ENCODE results near the gene GRWD1. TPM values are rescaled to one million over a fixed set of nuclear protein-coding genes. Genes with fewer than 3 reads are reported as not detected.

The GRWD1 gene
- total RNA-seq, 1 donor from 2014 or later, result 10.6 TPM

DNA sequence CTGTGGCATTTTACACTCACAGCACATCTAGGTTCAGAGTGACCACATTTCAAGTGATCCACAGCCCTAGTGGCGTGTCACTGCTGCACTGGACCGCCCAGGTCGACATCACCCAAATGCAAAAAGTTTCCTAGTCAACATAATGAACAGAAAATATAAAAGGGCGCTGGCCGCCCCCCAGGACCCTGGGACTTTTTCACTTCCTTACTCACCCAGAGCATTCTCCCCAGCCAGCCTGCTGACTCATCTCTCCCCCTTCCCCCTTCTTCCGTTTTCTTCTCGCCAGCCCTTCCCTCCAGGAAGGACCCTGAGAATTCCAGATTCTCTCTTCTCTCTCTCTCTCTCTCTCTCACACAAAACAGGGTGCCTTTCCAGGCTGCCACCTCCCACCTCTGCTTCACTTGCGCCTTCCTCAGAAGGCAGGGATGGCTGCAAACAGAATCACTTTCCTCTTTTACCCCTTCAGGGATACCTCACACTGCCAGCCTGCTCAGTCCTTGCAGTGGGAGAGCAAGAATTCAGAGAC, 21.0 kb upstream of the GRWD1 start:
- no peaks in the 10 kb centered on the region for H3K9me3 ChIP-seq (ENCODE audit: low read depth)
- no peak overlapping the region for H3K4me3 ChIP-seq
- TF ChIP-seq EZH2phosphoT487 (IDR thresholded peaks at IDR 0.05) (no peak), EZH2 (IDR thresholded peaks at IDR 0.05) (no peak)
- TF ChIP-seq, protein P1, sequence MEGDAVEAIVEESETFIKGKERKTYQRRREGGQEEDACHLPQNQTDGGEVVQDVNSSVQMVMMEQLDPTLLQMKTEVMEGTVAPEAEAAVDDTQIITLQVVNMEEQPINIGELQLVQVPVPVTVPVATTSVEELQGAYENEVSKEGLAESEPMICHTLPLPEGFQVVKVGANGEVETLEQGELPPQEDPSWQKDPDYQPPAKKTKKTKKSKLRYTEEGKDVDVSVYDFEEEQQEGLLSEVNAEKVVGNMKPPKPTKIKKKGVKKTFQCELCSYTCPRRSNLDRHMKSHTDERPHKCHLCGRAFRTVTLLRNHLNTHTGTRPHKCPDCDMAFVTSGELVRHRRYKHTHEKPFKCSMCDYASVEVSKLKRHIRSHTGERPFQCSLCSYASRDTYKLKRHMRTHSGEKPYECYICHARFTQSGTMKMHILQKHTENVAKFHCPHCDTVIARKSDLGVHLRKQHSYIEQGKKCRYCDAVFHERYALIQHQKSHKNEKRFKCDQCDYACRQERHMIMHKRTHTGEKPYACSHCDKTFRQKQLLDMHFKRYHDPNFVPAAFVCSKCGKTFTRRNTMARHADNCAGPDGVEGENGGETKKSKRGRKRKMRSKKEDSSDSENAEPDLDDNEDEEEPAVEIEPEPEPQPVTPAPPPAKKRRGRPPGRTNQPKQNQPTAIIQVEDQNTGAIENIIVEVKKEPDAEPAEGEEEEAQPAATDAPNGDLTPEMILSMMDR (IDR thresholded peaks at IDR 0.05), result no peak
- H3K36me3 Mint-ChIP-seq, result no peaks in the 10 kb centered on the region
- no peaks in the 10 kb centered on the region for H3F3A ChIP-seq (ENCODE audit: low read depth)
- no peak overlapping the region for H3K27ac ChIP-seq
- no peak for DNase-seq (ENCODE audit: low spot score)
- H3K36me3 ChIP-seq, result no peaks in the 10 kb centered on the region
- peaks cover 3% of the 10 kb centered on the region for H3K27me3 Mint-ChIP-seq (ENCODE audit: insufficient read depth, low read depth)
- H3K4me2 ChIP-seq, result no peak overlapping the region
- peaks cover 6% of the 10 kb centered on the region for H3K4me1 Mint-ChIP-seq
- H3K79me2 ChIP-seq (ENCODE audit: low read depth), result no peaks in the 10 kb centered on the region
- peak overlapping the region; percentile 71 for H3K4me3 Mint-ChIP-seq
- no peak overlapping the region for H3K9ac ChIP-seq
- peaks cover 4% of the 10 kb centered on the region for H3K4me1 ChIP-seq
- H3K27ac Mint-ChIP-seq, result peak overlapping the region; percentile 80
- H3K9me3 Mint-ChIP-seq, result no peaks in the 10 kb centered on the region
- H2AFZ ChIP-seq (replicated peaks), result no peak overlapping the region
- no peaks in the 10 kb centered on the region for H3K27me3 ChIP-seq
- no peaks in the 10 kb centered on the region for H4K20me1 ChIP-seq (ENCODE audit: low read depth)

DNA sequence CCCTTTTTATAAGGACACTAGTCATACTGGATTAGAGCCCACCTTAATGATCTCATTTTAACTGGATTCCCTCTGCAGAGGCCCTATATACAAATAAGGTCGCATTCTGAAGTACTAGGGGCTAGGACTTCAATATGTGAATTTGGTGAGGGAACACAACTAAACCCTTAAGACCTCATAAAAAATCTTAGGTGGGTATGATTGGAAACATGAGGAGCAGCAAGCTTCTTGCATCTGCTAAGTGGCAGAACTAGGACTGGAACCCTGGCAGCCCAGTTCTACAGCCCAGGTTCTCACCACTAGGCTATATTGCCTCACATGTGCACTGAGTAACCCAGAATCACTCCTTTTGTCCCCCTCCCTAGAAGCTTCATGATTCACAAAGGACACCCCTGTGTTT, 17.1 kb upstream of the GRWD1 start:
- Histone ChIP-seq H3K4me3 (no peak overlapping the region), H3K36me3 (no peaks in the 10 kb centered on the region), H4K20me1 (ENCODE audit: low read depth) (no peaks in the 10 kb centered on the region), H3F3A (ENCODE audit: low read depth) (no peaks in the 10 kb centered on the region), H3K4me1 (peaks cover 4% of the 10 kb centered on the region), H3K4me2 (no peak overlapping the region), H3K9ac (no peak overlapping the region), H3K9me3 (ENCODE audit: low read depth) (no peaks in the 10 kb centered on the region), H3K79me2 (ENCODE audit: low read depth) (no peaks in the 10 kb centered on the region), H3K27ac (no peak overlapping the region), H2AFZ (replicated peaks) (no peak overlapping the region), H3K27me3 (no peaks in the 10 kb centered on the region)
- peaks cover 5% of the 10 kb centered on the region for H3K27me3 Mint-ChIP-seq (ENCODE audit: insufficient read depth, low read depth)
- peaks cover 6% of the 10 kb centered on the region for H3K4me1 Mint-ChIP-seq
- H3K27ac Mint-ChIP-seq, result no peak overlapping the region
- no peaks in the 10 kb centered on the region for H3K9me3 Mint-ChIP-seq
- peaks cover 3% of the 10 kb centered on the region for H3K36me3 Mint-ChIP-seq
- TF ChIP-seq EZH2phosphoT487 (IDR thresholded peaks at IDR 0.05), result no peak
- no peak for TF ChIP-seq EZH2 (IDR thresholded peaks at IDR 0.05)
- TF ChIP-seq, protein P1 (IDR thresholded peaks at IDR 0.05), result no peak
- no peak for DNase-seq (ENCODE audit: low spot score)
- H3K4me3 Mint-ChIP-seq, result no peak overlapping the region

DNA sequence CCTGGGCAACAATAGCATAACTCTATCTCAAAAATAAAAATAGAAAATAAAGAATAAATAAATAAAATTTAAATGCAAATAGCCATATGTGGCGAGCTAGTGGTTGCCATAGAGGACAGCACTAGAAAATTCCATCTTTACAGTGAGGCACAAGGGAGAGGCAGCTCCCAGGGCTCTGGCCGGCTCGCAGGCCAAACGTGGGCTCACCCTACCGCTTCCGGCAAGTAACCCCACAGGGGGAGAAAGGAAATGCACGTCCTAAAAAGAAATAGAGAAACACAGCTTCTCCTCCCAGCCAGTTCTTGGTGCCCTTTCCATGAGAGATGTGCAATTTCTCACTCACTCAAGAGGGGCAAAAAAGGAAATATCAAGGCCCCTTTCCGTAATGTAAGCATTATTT, 12.4 kb upstream of the GRWD1 start:
- Histone ChIP-seq H3K36me3 (no peaks in the 10 kb centered on the region), H3K4me1 (no peaks in the 10 kb centered on the region), H3F3A (ENCODE audit: low read depth) (no peaks in the 10 kb centered on the region), H2AFZ (replicated peaks) (no peak overlapping the region), H3K27ac (no peak overlapping the region), H3K79me2 (ENCODE audit: low read depth) (no peaks in the 10 kb centered on the region), H3K27me3 (no peaks in the 10 kb centered on the region), H3K4me2 (no peak overlapping the region), H3K4me3 (no peak overlapping the region), H3K9ac (no peak overlapping the region), H4K20me1 (ENCODE audit: low read depth) (no peaks in the 10 kb centered on the region), H3K9me3 (ENCODE audit: low read depth) (no peaks in the 10 kb centered on the region)
- H3K36me3 Mint-ChIP-seq, result peaks cover 3% of the 10 kb centered on the region
- no peak for TF ChIP-seq EZH2 (IDR thresholded peaks at IDR 0.05)
- no peak for TF ChIP-seq EZH2phosphoT487 (IDR thresholded peaks at IDR 0.05)
- peaks cover 3% of the 10 kb centered on the region for H3K4me1 Mint-ChIP-seq
- no peak for DNase-seq (ENCODE audit: low spot score)
- no peaks in the 10 kb centered on the region for H3K9me3 Mint-ChIP-seq
- no peak overlapping the region for H3K4me3 Mint-ChIP-seq
- H3K27ac Mint-ChIP-seq, result no peak overlapping the region
- H3K27me3 Mint-ChIP-seq (ENCODE audit: insufficient read depth, low read depth), result peaks cover 4% of the 10 kb centered on the region

DNA sequence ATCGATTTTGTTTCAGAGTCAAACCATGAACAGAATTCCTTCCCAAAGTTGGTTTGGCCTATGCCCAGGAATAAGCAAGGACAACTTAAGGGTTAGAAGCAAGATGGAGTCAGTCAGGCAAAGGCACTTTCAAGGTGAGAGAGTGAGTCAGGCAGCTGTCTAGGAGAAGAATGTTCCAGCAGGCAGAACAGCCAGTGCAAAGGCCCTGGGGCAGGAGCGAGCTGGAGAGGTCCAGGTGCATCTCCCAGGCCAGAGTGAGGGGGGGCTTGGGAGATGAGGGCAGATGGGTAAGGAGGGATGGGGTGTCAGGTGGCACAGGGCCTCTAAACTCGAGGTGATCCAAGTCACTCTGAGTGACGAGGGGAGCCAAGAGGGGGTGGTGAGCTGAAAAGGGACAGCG, 9.2 kb upstream of the GRWD1 start:
- H3K9ac ChIP-seq, result no peak overlapping the region
- peaks cover 4% of the 10 kb centered on the region for H3K27me3 ChIP-seq
- no peaks in the 10 kb centered on the region for H3F3A ChIP-seq (ENCODE audit: low read depth)
- Mint-ChIP-seq H3K4me1 (peaks cover 3% of the 10 kb centered on the region), H3K4me3 (no peak overlapping the region), H3K9me3 (no peaks in the 10 kb centered on the region), H3K27me3 (ENCODE audit: insufficient read depth, low read depth) (no peaks in the 10 kb centered on the region), H3K27ac (no peak overlapping the region), H3K36me3 (no peaks in the 10 kb centered on the region)
- H3K27ac ChIP-seq, result no peak overlapping the region
- no peak overlapping the region for H2AFZ ChIP-seq (replicated peaks)
- no peak overlapping the region for H3K4me2 ChIP-seq
- H3K79me2 ChIP-seq (ENCODE audit: low read depth), result no peaks in the 10 kb centered on the region
- H3K4me1 ChIP-seq, result no peaks in the 10 kb centered on the region
- no peaks in the 10 kb centered on the region for H3K36me3 ChIP-seq
- no peaks in the 10 kb centered on the region for H4K20me1 ChIP-seq (ENCODE audit: low read depth)
- no peaks in the 10 kb centered on the region for H3K9me3 ChIP-seq (ENCODE audit: low read depth)
- DNase-seq (ENCODE audit: low spot score), result no peak
- H3K4me3 ChIP-seq, result no peak overlapping the region
- no peak for TF ChIP-seq EZH2phosphoT487 (IDR thresholded peaks at IDR 0.05)
- TF ChIP-seq, protein P1 (IDR thresholded peaks at IDR 0.05), result no peak
- no peak for TF ChIP-seq EZH2 (IDR thresholded peaks at IDR 0.05)
